Naive thymus-derived CD8-positive, alpha-beta T cell (primary cell): ENCODE results near the gene ANO4. TPM values are rescaled to one million over a fixed set of nuclear protein-coding genes. Genes with fewer than 3 reads are reported as not detected.

ENCODE experiments used
- ATAC-seq, 2 donors: fragments of 150-1000 bp; cut with Tn5 transposase in 1 of 2; sonication (Bioruptor Pico), chemical (Tn5 transposase) in 1 of 2; 1 replicate in 1 of 2; 2 replicates in 1 of 2; pipeline ENCODE4 v1.10.0; 2021; ENCODE audit warnings: mild to moderate bottlenecking in 2 of 2, moderate library complexity in 2 of 2
- POLR2A ChIA-PET: fragments of 350-600 bp; sonication (Branson Sonifier 250); formaldehyde crosslinking; loops from one replicate; lab custom pipeline; 2021; ENCODE audit warnings: antibody characterized with exemption; lab: Charles Lee
- DNase-seq, 10 donors: peaks; one replicate each; pipeline versions ENCODE4 v3.0.0 to v3.0.0-alpha.2; 2020 to 2022
- H3K27ac Mint-ChIP-seq, 10 donors: one replicate each; pipeline ENCODE4 v1.8.0; 2020 to 2022; ENCODE audit warnings: mild to moderate bottlenecking in 10 of 10, mixed read lengths in 10 of 10, moderate library complexity in 4 of 10, inconsistent platforms in 1 of 10
- H3K27me3 Mint-ChIP-seq, 5 donors: one replicate each; pipeline ENCODE4 v1.8.0; 2021 to 2022; ENCODE audit warnings: mixed read lengths in 5 of 5
- H3K36me3 Mint-ChIP-seq, 3 donors: one replicate each; pipeline ENCODE4 v1.8.0; 2020 to 2022; ENCODE audit warnings: mixed read lengths in 3 of 3, mild to moderate bottlenecking in 2 of 3, inconsistent platforms in 1 of 3
- H3K4me1 Mint-ChIP-seq, 4 donors: one replicate each; pipeline ENCODE4 v1.8.0; 2021 to 2022; ENCODE audit warnings: mixed read lengths in 4 of 4
- H3K4me3 Mint-ChIP-seq, 10 donors: one replicate each; pipeline ENCODE4 v1.8.0; 2020 to 2022; ENCODE audit warnings: mild to moderate bottlenecking in 10 of 10, mixed read lengths in 10 of 10, moderate library complexity in 6 of 10, inconsistent platforms in 1 of 10
- H3K9me3 Mint-ChIP-seq, 9 donors: one replicate each; pipeline ENCODE4 v1.8.0; 2020 to 2022; ENCODE audit warnings: mixed read lengths in 9 of 9, mild to moderate bottlenecking in 3 of 9, inconsistent platforms in 1 of 9, moderate library complexity in 1 of 9
- polyA plus RNA-seq, 3 donors: library from polyadenylated mRNA; unstranded; fragments of 300-500 nt; fragmentation: Illumina TruSeq; gene quantifications; one replicate each; pipeline ENCODE4 v1.2.3, GENCODE V29; 2021
- total RNA-seq, 8 experiments: library from RNA in 2 of 8; stranded (reverse) in 2 of 8; gene quantifications; one replicate each; pipeline ENCODE4 v1.2.3 and lab custom pipeline; 2021 to 2026

The ANO4 gene
- total and polyA plus RNA-seq, 5 experiments from 2014 or later = not detected

DNA sequence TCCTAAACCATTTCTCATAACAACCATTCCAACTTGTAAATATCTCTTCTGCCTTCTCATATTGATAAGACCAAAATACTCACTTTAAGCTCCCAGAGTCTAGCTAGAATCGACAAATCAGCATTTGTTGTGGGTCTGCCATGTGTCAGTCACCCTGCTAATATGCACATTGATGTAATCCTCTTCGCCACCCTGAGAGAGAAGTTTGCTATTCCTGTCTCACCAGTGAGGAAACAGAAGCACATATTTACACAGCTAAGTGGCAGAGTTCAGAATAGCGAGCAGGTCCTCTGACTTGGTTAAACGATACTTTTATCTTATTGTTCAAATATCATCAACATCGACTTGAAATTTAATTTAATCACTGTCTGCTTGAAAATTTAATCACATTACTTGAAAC lies 142.1 kb downstream of the ANO4 start:
- H3K36me3 Mint-ChIP-seq = no peaks in the 10 kb centered on the region
- peaks cover 0 to 9% (median 4%) of the 10 kb centered on the region in 9 donors for H3K9me3 Mint-ChIP-seq
- DNase-seq = no peak
- H3K4me1 Mint-ChIP-seq = no peaks in the 10 kb centered on the region
- peaks cover 0 to 7% (median 0%) of the 10 kb centered on the region in 5 donors for H3K27me3 Mint-ChIP-seq
- POLR2A ChIA-PET = no interaction called here
- no peak overlapping the region for H3K27ac Mint-ChIP-seq
- ATAC-seq = no peak
- no peak overlapping the region for H3K4me3 Mint-ChIP-seq

DNA sequence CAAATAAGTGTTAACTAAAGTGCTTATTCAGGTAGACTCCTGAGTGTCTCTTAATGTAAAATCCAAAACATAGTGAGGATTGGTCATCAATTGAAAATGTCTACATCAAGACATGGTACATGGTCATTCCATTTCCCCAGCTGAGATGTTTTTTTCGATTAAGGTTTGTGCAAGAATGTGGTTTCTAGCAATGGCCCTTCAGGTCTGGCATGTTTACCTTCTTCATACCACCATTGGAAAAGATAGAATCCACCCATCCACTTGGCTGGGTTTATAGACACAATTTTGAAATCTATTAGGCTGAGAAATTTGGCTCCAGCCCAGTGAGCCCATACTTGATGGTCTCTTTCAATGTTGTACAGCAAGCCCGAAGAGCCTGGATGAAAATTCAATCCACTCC lies 145.9 kb downstream of the ANO4 start:
- POLR2A ChIA-PET = no interaction called here
- DNase-seq (no peak), ATAC-seq (no peak)
- Mint-ChIP-seq H3K9me3 (peaks cover 0 to 7% (median 0%) of the 10 kb centered on the region in 9 donors), H3K36me3 (no peaks in the 10 kb centered on the region), H3K4me3 (no peak overlapping the region), H3K4me1 (no peaks in the 10 kb centered on the region), H3K27me3 (peaks cover 0 to 11% (median 0%) of the 10 kb centered on the region in 5 donors), H3K27ac (no peak overlapping the region)

DNA sequence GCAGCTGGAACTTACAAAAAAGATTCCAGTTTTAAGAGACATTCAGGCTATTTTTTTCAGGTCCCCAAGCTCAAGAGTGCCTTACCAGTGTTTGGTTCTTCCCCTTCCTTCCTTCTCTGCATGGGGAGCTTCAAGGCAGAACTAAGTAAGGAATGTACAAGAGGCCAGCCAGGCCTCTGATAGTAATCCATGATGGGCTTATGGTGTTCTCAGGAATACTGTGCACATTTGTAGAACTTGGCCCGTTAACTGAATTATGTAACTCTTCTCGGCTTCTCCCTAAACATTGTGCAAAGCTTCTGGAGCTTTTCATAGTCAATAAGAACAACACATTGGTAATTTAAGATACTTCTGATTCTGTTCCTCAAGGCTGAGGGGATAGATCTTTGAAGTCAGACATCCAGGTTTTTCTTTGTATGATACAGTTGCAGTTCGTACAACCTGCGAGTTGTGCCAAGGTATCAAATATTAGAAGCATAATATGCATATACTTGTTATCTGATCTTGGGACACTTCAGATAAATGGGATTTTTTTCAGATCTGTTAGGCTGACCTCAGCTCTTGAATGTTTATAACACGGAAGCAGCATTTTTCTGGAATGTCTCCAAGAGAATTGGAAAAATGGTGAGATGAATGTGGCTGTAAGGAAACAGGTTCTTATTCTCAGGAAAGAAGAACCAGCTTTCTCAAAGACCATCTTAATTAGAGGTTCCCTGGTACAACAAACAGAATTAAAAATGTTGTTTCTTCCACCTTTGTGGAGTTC lies 148.6 kb downstream of the ANO4 start:
- POLR2A ChIA-PET = no interaction called here
- no peaks in the 10 kb centered on the region for H3K36me3 Mint-ChIP-seq
- DNase-seq (no peak), ATAC-seq (no peak)
- H3K27ac Mint-ChIP-seq = no peak overlapping the region
- H3K27me3 Mint-ChIP-seq = peaks cover 0 to 13% (median 1%) of the 10 kb centered on the region in 5 donors
- peaks cover 0 to 13% (median 1%) of the 10 kb centered on the region in 9 donors for H3K9me3 Mint-ChIP-seq
- no peak overlapping the region for H3K4me3 Mint-ChIP-seq
- H3K4me1 Mint-ChIP-seq = no peaks in the 10 kb centered on the region

DNA sequence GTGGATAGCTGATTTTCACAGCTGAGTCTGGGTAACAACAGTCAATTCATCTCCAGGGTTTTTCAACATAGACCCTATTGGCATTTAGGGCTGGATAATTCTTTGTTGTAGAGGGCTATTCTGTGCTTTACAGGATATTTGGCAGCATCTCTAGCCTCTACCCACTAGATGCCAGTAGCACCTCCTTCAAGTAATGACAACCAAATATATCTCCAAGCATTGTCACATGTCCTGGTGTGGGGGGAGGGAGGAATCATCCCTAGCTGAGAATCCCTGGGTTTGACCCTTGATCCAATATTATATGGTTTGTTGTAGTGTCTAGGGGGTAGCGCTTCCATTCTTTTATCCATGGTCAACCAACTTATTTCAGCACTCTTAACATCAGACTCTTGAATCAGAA lies 157.2 kb downstream of the ANO4 start:
- H3K4me1 Mint-ChIP-seq = no peaks in the 10 kb centered on the region
- DNase-seq (no peak), ATAC-seq (no peak)
- POLR2A ChIA-PET = no interaction called here
- no peaks in the 10 kb centered on the region for H3K36me3 Mint-ChIP-seq
- no peak overlapping the region for H3K27ac Mint-ChIP-seq
- peaks cover 0 to 11% (median 0%) of the 10 kb centered on the region in 9 donors for H3K9me3 Mint-ChIP-seq
- no peak overlapping the region for H3K4me3 Mint-ChIP-seq
- peaks cover 0 to 2% (median 0%) of the 10 kb centered on the region in 5 donors for H3K27me3 Mint-ChIP-seq

- no peak overlapping the region for H3K27ac Mint-ChIP-seq
- POLR2A ChIA-PET = no interaction called here
These were observed 158.6 kb downstream of the ANO4 start for GRCh38 chr12:100953217-100953616.

GRCh38 chr12:100953677-100954076 lies 159.1 kb downstream of the ANO4 start:
- ATAC-seq (no peak), DNase-seq (no peak)
- Mint-ChIP-seq H3K36me3 (no peaks in the 10 kb centered on the region), H3K27me3 (no peaks in the 10 kb centered on the region), H3K27ac (no peak overlapping the region), H3K9me3 (peaks cover 0 to 9% (median 0%) of the 10 kb centered on the region in 9 donors), H3K4me3 (no peak overlapping the region), H3K4me1 (no peaks in the 10 kb centered on the region)
- POLR2A ChIA-PET = no interaction called here

More at GRCh38 chr12:100953217-100953616, 158.6 kb downstream of the ANO4 start:
- Mint-ChIP-seq H3K36me3 (no peaks in the 10 kb centered on the region), H3K27me3 (no peaks in the 10 kb centered on the region), H3K4me1 (no peaks in the 10 kb centered on the region), H3K4me3 (no peak overlapping the region), H3K9me3 (peaks cover 0 to 9% (median 0%) of the 10 kb centered on the region in 9 donors)
- ATAC-seq (no peak), DNase-seq (no peak)

DNA sequence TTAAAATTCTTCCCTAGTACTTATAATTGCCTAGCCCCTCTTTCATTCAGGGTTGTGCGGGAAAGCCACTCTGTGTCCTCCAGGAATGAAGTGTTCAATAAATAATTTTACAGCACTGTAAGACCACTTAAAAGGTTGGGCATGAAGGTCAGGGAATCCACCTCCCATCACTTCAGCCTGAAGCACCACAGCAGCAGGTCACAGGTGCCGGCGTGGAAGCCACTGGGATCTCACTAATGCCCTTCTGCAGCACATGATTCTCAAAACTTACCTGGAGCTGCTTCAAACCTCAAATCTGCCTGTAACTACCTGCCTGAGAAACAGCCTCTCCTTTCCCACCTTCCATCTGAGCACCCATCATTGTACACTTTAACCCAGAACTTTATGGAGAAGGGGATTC lies 159.5 kb downstream of the ANO4 start:
- no peak for ATAC-seq

GRCh38 chr12:100955139-100955538 lies 160.6 kb downstream of the ANO4 start:
- no peak overlapping the region for H3K4me3 Mint-ChIP-seq
- no peaks in the 10 kb centered on the region for H3K36me3 Mint-ChIP-seq
- H3K4me1 Mint-ChIP-seq = no peaks in the 10 kb centered on the region
- no peak for DNase-seq
- H3K27me3 Mint-ChIP-seq = peaks cover 0 to 9% (median 3%) of the 10 kb centered on the region in 5 donors
- peaks cover 0 to 9% (median 0%) of the 10 kb centered on the region in 9 donors for H3K9me3 Mint-ChIP-seq
- ATAC-seq = no peak
- H3K27ac Mint-ChIP-seq = no peak overlapping the region
- POLR2A ChIA-PET = no interaction called here

More for the DNA sequence above, 159.5 kb downstream of the ANO4 start:
- H3K4me3 Mint-ChIP-seq = no peak overlapping the region
- peaks cover 0 to 2% (median under 1%) of the 10 kb centered on the region in 5 donors for H3K27me3 Mint-ChIP-seq
- no peak overlapping the region for H3K27ac Mint-ChIP-seq
- peaks cover 0 to 9% (median 0%) of the 10 kb centered on the region in 9 donors for H3K9me3 Mint-ChIP-seq
- no peaks in the 10 kb centered on the region for H3K36me3 Mint-ChIP-seq
- H3K4me1 Mint-ChIP-seq = no peaks in the 10 kb centered on the region
- no peak for DNase-seq
- POLR2A ChIA-PET = no interaction called here

DNA sequence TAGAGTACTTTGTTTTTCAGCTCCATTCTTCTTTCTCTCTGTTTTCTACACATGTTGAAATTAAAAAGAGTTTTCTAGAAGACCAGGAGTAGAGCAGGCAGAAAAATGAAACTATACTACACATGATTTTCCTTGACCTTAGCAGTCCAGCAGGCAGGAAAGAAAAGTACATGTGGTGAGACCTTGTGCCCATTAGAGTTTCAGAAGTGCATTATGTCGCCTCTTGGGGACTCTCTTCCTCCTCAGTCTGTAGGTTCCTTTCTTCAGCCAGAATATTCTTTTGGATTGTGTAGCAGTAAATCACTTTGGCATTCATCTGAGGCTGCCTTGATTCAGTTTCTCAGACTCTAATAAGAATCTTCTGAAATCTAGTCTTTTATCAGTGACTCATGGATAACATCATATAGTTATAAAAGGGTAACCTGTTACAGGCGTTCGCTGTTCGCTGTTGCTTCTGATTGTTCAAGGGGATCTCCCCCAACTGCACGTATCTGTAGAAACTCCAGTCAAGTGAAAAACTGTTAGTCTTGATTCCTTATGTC lies 161.8 kb downstream of the ANO4 start:
- no peaks in the 10 kb centered on the region for H3K36me3 Mint-ChIP-seq
- POLR2A ChIA-PET = no interaction called here
- H3K9me3 Mint-ChIP-seq = peaks cover 0 to 9% (median 0%) of the 10 kb centered on the region in 9 donors
- H3K27ac Mint-ChIP-seq = no peak overlapping the region
- no peak overlapping the region for H3K4me3 Mint-ChIP-seq
- H3K4me1 Mint-ChIP-seq = no peaks in the 10 kb centered on the region
- H3K27me3 Mint-ChIP-seq = peaks cover 0 to 9% (median 3%) of the 10 kb centered on the region in 5 donors
- no peak for DNase-seq
- ATAC-seq = no peak

- Mint-ChIP-seq H3K27me3 (peaks cover 3 to 10% (median 4%) of the 10 kb centered on the region in 5 donors), H3K9me3 (peaks cover 0 to 3% (median 0%) of the 10 kb centered on the region in 9 donors), H3K4me1 (no peaks in the 10 kb centered on the region), H3K36me3 (no peaks in the 10 kb centered on the region), H3K27ac (no peak overlapping the region), H3K4me3 (no peak overlapping the region)
- ATAC-seq (no peak), DNase-seq (no peak)
- POLR2A ChIA-PET = no interaction called here
These were observed 164.9 kb downstream of the ANO4 start for GRCh38 chr12:100959481-100959880.

GRCh38 chr12:100962086-100962712 lies 167.6 kb downstream of the ANO4 start:
- no peak for ATAC-seq
- H3K27me3 Mint-ChIP-seq = peaks cover 3 to 14% (median 4%) of the 10 kb centered on the region in 5 donors

GRCh38 chr12:100963381-100963780 lies 168.8 kb downstream of the ANO4 start:
- no peak overlapping the region for H3K4me3 Mint-ChIP-seq
- no peaks in the 10 kb centered on the region for H3K36me3 Mint-ChIP-seq
- H3K4me1 Mint-ChIP-seq = no peaks in the 10 kb centered on the region
- no peak overlapping the region for H3K27ac Mint-ChIP-seq
- POLR2A ChIA-PET = interaction anchor here (0.5 kb wide), 1 partner anchor 13 kb away, joined by 3 read pairs; no protein-coding TSS in a partner anchor
- no peak for ATAC-seq
- H3K27me3 Mint-ChIP-seq = peaks cover 3 to 14% (median 4%) of the 10 kb centered on the region in 5 donors
- no peak for DNase-seq
- peaks cover 0 to 3% (median 0%) of the 10 kb centered on the region in 9 donors for H3K9me3 Mint-ChIP-seq

More at GRCh38 chr12:100962086-100962712, 167.6 kb downstream of the ANO4 start:
- H3K9me3 Mint-ChIP-seq = peaks cover 0 to 3% (median 0%) of the 10 kb centered on the region in 9 donors
- no peak overlapping the region for H3K4me3 Mint-ChIP-seq
- no peak overlapping the region for H3K27ac Mint-ChIP-seq
- no peak for DNase-seq
- no peaks in the 10 kb centered on the region for H3K4me1 Mint-ChIP-seq
- POLR2A ChIA-PET = no interaction called here
- H3K36me3 Mint-ChIP-seq = no peaks in the 10 kb centered on the region

GRCh38 chr12:100964028-100964427 lies 169.5 kb downstream of the ANO4 start:
- no peak for DNase-seq
- H3K27ac Mint-ChIP-seq = no peak overlapping the region
- no peaks in the 10 kb centered on the region for H3K36me3 Mint-ChIP-seq
- H3K4me1 Mint-ChIP-seq = no peaks in the 10 kb centered on the region
- H3K9me3 Mint-ChIP-seq = peaks cover 0 to 3% (median 0%) of the 10 kb centered on the region in 9 donors
- H3K27me3 Mint-ChIP-seq = peaks cover 3 to 14% (median 4%) of the 10 kb centered on the region in 5 donors
- H3K4me3 Mint-ChIP-seq = no peak overlapping the region
- no peak for ATAC-seq
- POLR2A ChIA-PET = no interaction called here
